K562 (cell line): ENCODE data around the gene APC2. TPM values are rescaled to one million over a fixed set of nuclear protein-coding genes. Genes with fewer than 3 reads are reported as not detected.
A peak's percentile ranks its signal among the peaks of the same experiment; 100 is the strongest.

ENCODE experiments used
- CREB3L1 ChIP-seq: fragments of 450-650 bp; IDR thresholded peaks from 2 replicates; pipeline ENCODE4 v1.6.1; 2014; ENCODE audit warnings: low read depth, mild to moderate bottlenecking, moderate library complexity, borderline replicate concordance
- HIVEP1 ChIP-seq: fragments of 250-450 bp; sonication (Bioruptor Pico); IDR thresholded peaks from 2 replicates; pipeline ENCODE4 v1.4.0; 2020; ENCODE audit warnings: mild to moderate bottlenecking
- SMARCE1 ChIP-seq: fragments of 450-650 bp; IDR thresholded peaks from 2 replicates; pipeline ENCODE4 v1.7.1; 2016; ENCODE audit warnings: mild to moderate bottlenecking
- TRIM28 ChIP-seq: fragments of 450-650 bp; IDR thresholded peaks from 2 replicates; pipeline ENCODE4 v1.6.1; 2017
- ZKSCAN1 ChIP-seq: fragments of 150-350 bp; IDR thresholded peaks from 2 replicates; pipeline ENCODE4 v1.6.1; 2016; ENCODE audit warnings: low read depth, low read length
- ZNF263 ChIP-seq: sonication (generic); formaldehyde crosslinking; IDR thresholded peaks from 2 replicates; pipeline ENCODE4 v1.8.0; 2022; ENCODE audit warnings: mild to moderate bottlenecking, missing genetic modification reagents, borderline replicate concordance
- ZNF395 ChIP-seq: fragments of 200-800 bp; sonication (Bioruptor generic); IDR thresholded peaks from 2 replicates; pipeline ENCODE4 v1.6.1; 2017; ENCODE audit warnings: missing genetic modification characterization, missing compliant biosample characterization
- polyA plus RNA-seq, 8 experiments: library from polyadenylated mRNA; depleted of rRNA in 4 of 8; stranded (reverse) in 5 of 8; unstranded in 3 of 8; fragments of >200 nt; fragmentation: Nextera tagmentation in 2 of 8; fragmentation: Illumina TruSeq in 1 of 8; extraction: Ambion mirVana in 2 of 8; extraction: Trizol in 1 of 8; gene quantifications; 2 replicates each; pipeline versions ENCODE4 v1.2.1 to v1.2.3, GENCODE V29; 2011 to 2014; ENCODE audit warnings: inconsistent platforms in 1 of 8, missing spikeins in 1 of 8
- total RNA-seq, 7 experiments: library from RNA; depleted of rRNA in 6 of 7; stranded (reverse); fragments of >200 nt in 6 of 7; fragmentation: Illumina TruSeq in 2 of 7; extraction: Trizol in 2 of 7; gene quantifications; 2 replicates each; pipeline versions ENCODE4 v1.2.1 to v1.2.3, GENCODE V29; 2011 to 2021; ENCODE audit warnings: low replicate concordance in 1 of 7
- TF ChIP-seq, protein P1 (sequence below): sonication (generic); formaldehyde crosslinking; IDR thresholded peaks from 2 replicates; pipeline ENCODE4 v1.8.0; 2022; ENCODE audit warnings: mild to moderate bottlenecking, missing genetic modification reagents

The APC2 gene
- total and polyA plus RNA-seq, 9 of the 15 experiments (the other 6 are each of a cell fraction or from before 2014, with no cell fraction given) = 0.01 to 0.40 (median 0.05) TPM; not detected in 3

DNA sequence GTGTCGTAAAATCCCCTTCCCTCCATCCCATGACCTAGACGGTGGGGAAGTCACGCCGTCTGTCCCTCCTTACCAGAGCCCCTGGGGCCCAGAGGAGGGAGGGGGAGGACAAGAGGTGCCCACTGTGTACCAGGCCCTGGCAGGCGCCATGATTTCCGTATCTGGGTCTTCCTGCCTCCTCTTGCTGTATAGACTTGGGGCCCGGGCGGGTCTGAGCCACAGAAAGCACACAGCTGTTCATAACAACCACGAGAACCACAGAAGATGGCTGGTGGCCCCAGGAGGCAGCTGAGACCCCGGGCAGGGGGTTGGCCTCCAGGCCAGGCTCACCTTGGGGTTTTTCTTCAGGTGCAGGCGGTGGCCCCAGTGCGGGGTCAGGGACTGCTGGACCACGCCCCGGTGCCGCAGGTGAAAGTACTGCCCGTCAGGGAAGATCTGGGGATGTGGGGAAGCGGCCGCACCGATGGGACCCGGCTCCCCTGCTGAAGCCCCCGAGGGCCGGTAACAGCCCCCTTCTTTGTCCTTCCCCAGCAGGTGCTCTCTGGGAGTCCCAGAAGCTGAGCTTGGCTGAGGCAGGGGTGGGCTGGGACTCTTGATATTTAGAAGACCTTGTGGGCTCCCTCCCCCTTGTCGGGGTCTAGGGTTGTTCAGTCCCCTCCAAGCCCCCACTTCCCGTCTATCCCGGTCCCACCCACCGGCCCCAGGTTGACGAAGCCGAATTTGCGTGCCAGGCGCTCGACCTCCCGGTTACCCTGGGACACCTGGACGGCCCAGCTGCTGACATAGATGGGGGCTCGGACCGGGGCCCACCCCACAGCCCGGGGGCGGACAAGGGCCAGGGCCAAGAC lies 39.8 kb downstream of the APC2 start (continued):
- TF ChIP-seq ZNF395 (CRISPR knock-in tag) (no peak), ZNF263 (0 out of 2 replicates have a peak, but pooled peaks have one; percentile 17), SMARCE1 (no peak), CREB3L1 (no peak), HIVEP1 (CRISPR knock-in tag) (no peak), TRIM28 (no peak), ZKSCAN1 (0 out of 2 replicates have a peak, but pooled peaks have one; percentile 1)
- TF ChIP-seq, protein P1, sequence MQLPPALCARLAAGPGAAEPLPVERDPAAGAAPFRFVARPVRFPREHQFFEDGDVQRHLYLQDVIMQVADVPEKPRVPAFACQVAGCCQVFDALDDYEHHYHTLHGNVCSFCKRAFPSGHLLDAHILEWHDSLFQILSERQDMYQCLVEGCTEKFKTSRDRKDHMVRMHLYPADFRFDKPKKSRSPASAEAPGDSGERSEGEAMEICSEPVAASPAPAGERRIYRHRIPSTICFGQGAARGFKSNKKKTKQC = 0 out of 2 replicates have a peak, but pooled peaks have one; percentile 37
